Gastrocnemius medialis (tissue), 4 donors: ENCODE results near the gene ASB16.

Experiments
- CTCF ChIP-seq, 5 experiments: fragments of 450-650 bp in 3 of 5; fragments of 200-600 bp in 2 of 5; sonication (generic) in 2 of 5; IDR thresholded peaks in 4 of 5; conservative IDR thresholded peaks in 1 of 5; 1 replicate in 4 of 5; 2 replicates in 1 of 5; pipeline ENCODE4 v1.5.1; 2016 to 2019; ENCODE audit warnings: antibody characterized with exemption in 5 of 5, mild to moderate bottlenecking in 3 of 5, moderate library complexity in 3 of 5
- POLR2A ChIP-seq, 2 donors: fragments of 450-650 bp; IDR thresholded peaks; one replicate each; pipeline ENCODE4 v1.6.1; 2017; ENCODE audit warnings: antibody characterized with exemption in 2 of 2, mild to moderate bottlenecking in 2 of 2, moderate library complexity in 2 of 2

- TF ChIP-seq POLR2A (IDR thresholded peaks at IDR 0.05) (no peak), CTCF (IDR thresholded peaks at IDR 0.05 in 4 of 5, conservative IDR thresholded peaks at IDR 0.05 in 1 of 5) (no peak)
These were observed 49.5 kb upstream of the ASB16 start for GRCh38 chr17:44120851-44121605.
